Measurements from ENCODE around the gene TRIM46.

DNA sequence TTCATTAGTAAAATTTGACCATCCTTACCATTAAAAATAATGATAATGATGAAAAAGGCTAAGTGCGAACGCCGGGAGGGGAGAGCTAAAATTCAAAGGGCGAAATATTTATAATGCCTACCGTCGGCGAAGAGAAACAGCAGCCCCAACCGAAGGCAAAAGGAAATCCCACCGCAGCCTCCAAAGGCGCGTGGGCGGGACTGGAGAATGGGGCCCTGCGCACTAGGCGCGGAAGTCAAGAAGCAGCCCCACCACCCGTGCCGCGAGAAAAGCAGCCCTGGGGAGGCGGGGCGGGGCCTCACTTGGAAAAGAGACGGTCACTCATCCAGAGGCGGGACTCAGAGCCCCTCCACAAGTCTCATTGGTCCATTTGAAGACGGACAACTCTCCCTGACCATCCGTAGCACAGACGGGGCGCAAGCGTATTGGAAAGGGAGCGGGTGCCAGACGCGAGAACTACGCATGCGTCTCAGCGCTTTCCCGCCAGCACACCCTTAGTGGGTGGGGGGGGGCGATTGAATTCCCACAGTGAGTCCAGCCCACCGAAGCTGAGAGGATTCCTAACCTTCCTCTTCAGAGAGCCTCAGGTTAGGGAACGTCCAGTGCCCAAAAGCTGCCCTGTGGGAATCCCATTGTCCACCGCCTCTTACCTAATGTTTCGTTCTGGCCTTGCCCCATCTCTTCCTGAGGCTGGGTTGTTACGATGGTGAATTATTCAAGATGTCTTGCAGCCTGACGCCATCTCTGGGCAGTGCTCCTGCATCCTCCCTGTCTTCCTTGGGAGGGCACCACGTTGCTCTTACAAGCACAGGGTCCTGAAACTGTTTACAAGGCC lies 53.8 kb downstream of the TRIM46 start:
- TF ChIP-seq, protein P1, sequence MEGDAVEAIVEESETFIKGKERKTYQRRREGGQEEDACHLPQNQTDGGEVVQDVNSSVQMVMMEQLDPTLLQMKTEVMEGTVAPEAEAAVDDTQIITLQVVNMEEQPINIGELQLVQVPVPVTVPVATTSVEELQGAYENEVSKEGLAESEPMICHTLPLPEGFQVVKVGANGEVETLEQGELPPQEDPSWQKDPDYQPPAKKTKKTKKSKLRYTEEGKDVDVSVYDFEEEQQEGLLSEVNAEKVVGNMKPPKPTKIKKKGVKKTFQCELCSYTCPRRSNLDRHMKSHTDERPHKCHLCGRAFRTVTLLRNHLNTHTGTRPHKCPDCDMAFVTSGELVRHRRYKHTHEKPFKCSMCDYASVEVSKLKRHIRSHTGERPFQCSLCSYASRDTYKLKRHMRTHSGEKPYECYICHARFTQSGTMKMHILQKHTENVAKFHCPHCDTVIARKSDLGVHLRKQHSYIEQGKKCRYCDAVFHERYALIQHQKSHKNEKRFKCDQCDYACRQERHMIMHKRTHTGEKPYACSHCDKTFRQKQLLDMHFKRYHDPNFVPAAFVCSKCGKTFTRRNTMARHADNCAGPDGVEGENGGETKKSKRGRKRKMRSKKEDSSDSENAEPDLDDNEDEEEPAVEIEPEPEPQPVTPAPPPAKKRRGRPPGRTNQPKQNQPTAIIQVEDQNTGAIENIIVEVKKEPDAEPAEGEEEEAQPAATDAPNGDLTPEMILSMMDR (conservative IDR thresholded peaks at IDR 0.05) = no peak; the same call in 1 of the 2 replicates
- no peak for TF ChIP-seq EZH2 (IDR thresholded peaks at IDR 0.05; ENCODE audit: low read depth)
